Lung (tissue), 12 donors: Measurements from ENCODE around the gene E2F8. TPM values are rescaled to one million over a fixed set of nuclear protein-coding genes. Genes with fewer than 3 reads are reported as not detected.

Source experiments
- ATAC-seq: fragments of 200-7000 bp; cut with Tn5 transposase; one replicate; pipeline ENCODE4 v1.9.1; 2020; ENCODE audit warnings: moderate number of reproducible peaks; ENCODE audit not compliant: insufficient read depth, low FRiP score
- DNase-seq, 3 donors: peaks; one replicate each; pipeline ENCODE4 v3.0.0-alpha.2; 2013 to 2017
- H3K27ac ChIP-seq, 2 donors: one replicate each; pipeline ENCODE4 v1.5.1; 2013; ENCODE audit warnings: mild to moderate bottlenecking in 2 of 2, moderate library complexity in 2 of 2, control low read depth in 1 of 2, inconsistent platforms in 1 of 2, low read depth in 1 of 2, low read length in 1 of 2
- H3K27me3 ChIP-seq, 3 donors: one replicate each; pipeline ENCODE4 v1.5.1; 2013; ENCODE audit warnings: low read length in 2 of 3; ENCODE audit not compliant: control insufficient read depth in 3 of 3, insufficient read depth in 3 of 3
- H3K36me3 ChIP-seq, 4 donors: one replicate each; pipeline ENCODE4 v1.5.1; 2013; ENCODE audit warnings: low read length in 4 of 4, mild to moderate bottlenecking in 1 of 4, moderate library complexity in 1 of 4; ENCODE audit not compliant: control insufficient read depth in 4 of 4, insufficient read depth in 4 of 4
- H3K4me1 ChIP-seq, 5 donors: one replicate each; pipeline ENCODE4 v1.5.1; 2013; ENCODE audit warnings: low read length in 5 of 5, mild to moderate bottlenecking in 2 of 5, moderate library complexity in 1 of 5; ENCODE audit not compliant: control insufficient read depth in 5 of 5, insufficient read depth in 5 of 5
- H3K4me3 ChIP-seq: one replicate; pipeline ENCODE4 v1.5.1; 2013; ENCODE audit warnings: mild to moderate bottlenecking, control low read depth, moderate library complexity
- H3K9ac ChIP-seq, 2 donors: one replicate each; pipeline ENCODE4 v1.5.1; 2013; ENCODE audit warnings: low read length in 2 of 2, control low read depth in 1 of 2; ENCODE audit not compliant: insufficient read depth in 1 of 2
- H3K9me3 ChIP-seq, 4 donors: one replicate each; pipeline ENCODE4 v1.5.1; 2013; ENCODE audit warnings: low read length in 3 of 4, mild to moderate bottlenecking in 1 of 4, moderate library complexity in 1 of 4; ENCODE audit not compliant: control insufficient read depth in 4 of 4, insufficient read depth in 3 of 4
- WGBS, 2 donors: extraction: QIAGEN DNeasy Blood & Tissue Kit; methylation state at CpG; one replicate each; pipeline ENCODE4 v1.1.7; 2013; 5-methylcytosine and 5-hydroxymethylcytosine counted together
- polyA plus RNA-seq, 2 donors: library from polyadenylated mRNA; stranded (reverse); fragments of 200-250 nt; gene quantifications; one replicate each; pipeline ENCODE4 v1.2.1, GENCODE V29; 2013
- total RNA-seq, 2 donors: library from RNA; depleted of rRNA in 1 of 2; stranded (reverse); fragments of >200 nt in 1 of 2; gene quantifications; one replicate each; pipeline ENCODE4 v1.2.1, GENCODE V29; 2014 to 2021
- TF ChIP-seq, protein P1 (sequence below): IDR thresholded peaks from 2 replicates; pipeline ENCODE4 v1.5.1; 2012; ENCODE audit warnings: mild to moderate bottlenecking; ENCODE audit errors: control extremely low read depth, extremely low read depth
- donor health status: control.
- donor health status: control.
- donor health status: Bipolar disorder and iron deficiency.
- donor health status: healthy.
- donor health status: DM: yes; HTN: yes; CAD: no.

The E2F8 gene
- total and polyA plus RNA-seq, 4 donors, result 0.39 to 1.9 (median 1.0) TPM

DNA sequence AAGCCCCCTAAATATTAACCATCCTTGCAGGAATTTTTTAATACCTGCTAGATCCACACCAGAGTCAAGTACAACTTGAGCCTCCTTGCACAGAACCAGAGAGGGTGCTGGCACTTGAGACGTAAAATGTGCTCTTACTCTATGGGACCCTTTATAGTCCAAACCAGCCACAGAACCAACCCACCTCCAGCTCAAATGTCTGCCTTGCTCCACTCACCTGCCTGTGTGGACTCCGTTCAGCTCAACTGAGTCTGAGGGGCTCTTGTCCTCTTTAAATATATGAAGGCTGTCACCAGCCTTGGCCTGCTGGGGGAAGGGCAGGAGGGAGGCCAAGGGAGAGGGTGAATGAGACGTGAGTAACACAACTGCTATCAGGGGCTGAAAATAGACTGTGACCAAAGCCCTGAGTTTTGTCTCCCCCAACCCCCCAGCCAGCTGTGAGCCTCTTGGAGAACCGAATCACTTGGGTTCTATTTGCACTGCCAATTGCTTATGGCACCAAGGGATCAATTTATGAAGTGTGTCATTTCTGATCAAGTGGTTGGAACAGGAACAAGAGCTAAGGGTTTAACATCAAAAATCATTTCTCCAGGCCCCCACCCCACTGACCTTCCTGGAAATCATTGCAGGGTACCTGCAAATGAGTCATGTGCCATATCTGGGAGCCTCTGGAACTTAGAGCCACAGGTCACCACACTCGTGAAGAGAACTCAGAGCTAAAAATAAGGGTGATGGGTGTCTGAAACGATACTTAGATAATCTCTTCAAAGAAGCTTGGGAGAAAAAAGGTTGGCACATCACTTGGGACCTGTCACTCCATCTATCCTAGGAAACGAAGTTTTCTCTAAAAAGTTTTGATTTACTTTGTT lies 38.8 kb downstream of the E2F8 start, which contains the start of gene CSRP3:
TSS of gene CSRP3 (minus strand) at position 247 of the 869 bp plus-strand sequence. CDS start 9,535 bp downstream, outside the sequence.
- Histone ChIP-seq H3K4me3 (no peak within 1 kb of the TSS), H3K4me1 (peaks cover 0 to 18% (median 6%) of the 10 kb centered on the region in 5 donors), H3K27ac (peak within 1 kb of the TSS in 1 of 2 donors; percentile 91), H3K9ac (no peak within 1 kb of the TSS), H3K9me3 (peaks cover 0 to 3% (median 0%) of the 10 kb centered on the region in 4 donors), H3K27me3 (no peaks in the 10 kb centered on the region), H3K36me3 (no peaks in the 10 kb centered on the region)
- no peak for DNase-seq
- 79 to 86% methylated on average over 7 of the region's 7 CpGs for WGBS, 2 donors
- TF ChIP-seq, protein P1, sequence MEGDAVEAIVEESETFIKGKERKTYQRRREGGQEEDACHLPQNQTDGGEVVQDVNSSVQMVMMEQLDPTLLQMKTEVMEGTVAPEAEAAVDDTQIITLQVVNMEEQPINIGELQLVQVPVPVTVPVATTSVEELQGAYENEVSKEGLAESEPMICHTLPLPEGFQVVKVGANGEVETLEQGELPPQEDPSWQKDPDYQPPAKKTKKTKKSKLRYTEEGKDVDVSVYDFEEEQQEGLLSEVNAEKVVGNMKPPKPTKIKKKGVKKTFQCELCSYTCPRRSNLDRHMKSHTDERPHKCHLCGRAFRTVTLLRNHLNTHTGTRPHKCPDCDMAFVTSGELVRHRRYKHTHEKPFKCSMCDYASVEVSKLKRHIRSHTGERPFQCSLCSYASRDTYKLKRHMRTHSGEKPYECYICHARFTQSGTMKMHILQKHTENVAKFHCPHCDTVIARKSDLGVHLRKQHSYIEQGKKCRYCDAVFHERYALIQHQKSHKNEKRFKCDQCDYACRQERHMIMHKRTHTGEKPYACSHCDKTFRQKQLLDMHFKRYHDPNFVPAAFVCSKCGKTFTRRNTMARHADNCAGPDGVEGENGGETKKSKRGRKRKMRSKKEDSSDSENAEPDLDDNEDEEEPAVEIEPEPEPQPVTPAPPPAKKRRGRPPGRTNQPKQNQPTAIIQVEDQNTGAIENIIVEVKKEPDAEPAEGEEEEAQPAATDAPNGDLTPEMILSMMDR, result no peak
- ATAC-seq, result no peak

DNA sequence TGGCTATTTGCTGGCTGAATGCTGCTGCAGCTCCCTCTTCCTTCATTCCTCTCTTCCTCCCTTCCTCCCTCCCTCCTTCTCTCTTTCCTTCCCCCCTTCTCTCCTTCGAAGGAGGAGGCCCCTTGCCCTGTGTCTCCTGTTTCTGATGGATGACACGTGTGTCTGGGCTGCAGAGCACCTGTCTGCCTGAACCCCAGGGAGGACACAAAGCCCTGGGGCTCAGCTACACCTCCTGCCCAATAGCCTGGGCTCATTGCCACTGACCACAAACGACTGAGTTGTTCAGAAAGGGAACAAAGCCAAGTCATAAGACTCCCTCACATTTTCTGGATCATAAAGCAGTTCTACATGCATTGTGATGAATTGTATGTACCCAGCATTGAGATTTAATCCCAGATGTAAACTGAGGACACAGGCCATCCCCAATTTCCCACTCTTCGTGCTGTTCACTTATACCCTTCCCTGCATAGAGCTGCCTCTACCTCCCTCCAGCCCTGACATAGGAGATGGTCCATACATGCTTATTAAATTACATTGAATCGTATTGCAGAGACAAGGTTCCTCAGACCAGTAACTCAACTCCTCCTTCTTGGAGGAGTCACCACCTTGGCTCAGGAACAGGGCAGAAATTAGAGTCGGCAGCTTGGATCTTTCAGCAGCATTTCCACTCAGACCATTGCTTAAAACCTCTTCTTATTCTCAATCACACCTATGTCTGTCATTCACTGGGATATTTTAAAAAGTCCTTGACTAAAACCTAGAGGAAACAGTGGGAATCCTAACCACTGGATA lies 40.1 kb downstream of the E2F8 start:
- Histone ChIP-seq H3K27me3 (no peaks in the 10 kb centered on the region), H3K27ac (peak overlapping the region in 1 of 2 donors; percentile 58), H3K4me1 (peaks cover 0 to 18% (median 6%) of the 10 kb centered on the region in 5 donors), H3K36me3 (no peaks in the 10 kb centered on the region), H3K4me3 (no peak overlapping the region), H3K9me3 (peaks cover 0 to 3% (median 0%) of the 10 kb centered on the region in 4 donors), H3K9ac (no peak overlapping the region)
- 24 to 32% methylated on average over 6 of the region's 6 CpGs for WGBS, 2 donors
- ATAC-seq (no peak), DNase-seq (peak in 2 of 3 donors; percentile 42 to 67)
- TF ChIP-seq, protein P1, result no peak

DNA sequence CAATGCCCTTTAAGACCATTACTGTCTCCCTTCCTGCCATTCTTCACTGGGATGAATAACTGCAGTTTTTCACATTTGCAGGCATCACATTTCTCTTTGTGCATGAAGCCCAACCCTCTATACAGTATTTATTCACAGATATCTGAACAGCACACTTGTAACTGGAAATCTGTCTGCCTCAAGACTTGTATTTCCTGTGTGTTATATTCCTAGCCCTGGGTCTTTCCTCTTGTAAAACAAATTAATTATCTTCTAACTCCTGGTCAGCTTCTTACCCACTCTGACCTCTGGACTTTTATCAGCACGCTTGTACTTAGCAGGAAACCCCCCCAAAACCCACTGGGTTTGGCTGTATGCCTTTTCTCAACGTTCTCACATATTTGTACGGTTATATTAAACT lies 41.0 kb downstream of the E2F8 start:
- TF ChIP-seq, protein P1, result no peak
- 1 to 12% methylated on average over 3 of the region's 3 CpGs for WGBS, 2 donors
- peaks cover 0 to 18% (median 6%) of the 10 kb centered on the region in 5 donors for H3K4me1 ChIP-seq
- H3K9me3 ChIP-seq, result peaks cover 0 to 3% (median 0%) of the 10 kb centered on the region in 4 donors
- DNase-seq, result peak in 2 of 3 donors; percentile 36 to 62
- no peak overlapping the region for H3K9ac ChIP-seq
- ATAC-seq, result no peak
- peak overlapping the region in 1 of 2 donors; percentile 58 for H3K27ac ChIP-seq
- H3K27me3 ChIP-seq, result no peaks in the 10 kb centered on the region
- no peak overlapping the region for H3K4me3 ChIP-seq
- no peaks in the 10 kb centered on the region for H3K36me3 ChIP-seq
